ENCODE measurements around the gene CRYGB. TPM values are rescaled to one million over a fixed set of nuclear protein-coding genes. Genes with fewer than 3 reads are reported as not detected.
"Not testable (repeated sequence)": the region's sequence is repeated elsewhere in the genome, so short reads cannot be mapped to it uniquely, and the experiment has no call there.

Gene CRYGB
- total RNA-seq, 4 donors from 2014 or later, result not detected

DNA sequence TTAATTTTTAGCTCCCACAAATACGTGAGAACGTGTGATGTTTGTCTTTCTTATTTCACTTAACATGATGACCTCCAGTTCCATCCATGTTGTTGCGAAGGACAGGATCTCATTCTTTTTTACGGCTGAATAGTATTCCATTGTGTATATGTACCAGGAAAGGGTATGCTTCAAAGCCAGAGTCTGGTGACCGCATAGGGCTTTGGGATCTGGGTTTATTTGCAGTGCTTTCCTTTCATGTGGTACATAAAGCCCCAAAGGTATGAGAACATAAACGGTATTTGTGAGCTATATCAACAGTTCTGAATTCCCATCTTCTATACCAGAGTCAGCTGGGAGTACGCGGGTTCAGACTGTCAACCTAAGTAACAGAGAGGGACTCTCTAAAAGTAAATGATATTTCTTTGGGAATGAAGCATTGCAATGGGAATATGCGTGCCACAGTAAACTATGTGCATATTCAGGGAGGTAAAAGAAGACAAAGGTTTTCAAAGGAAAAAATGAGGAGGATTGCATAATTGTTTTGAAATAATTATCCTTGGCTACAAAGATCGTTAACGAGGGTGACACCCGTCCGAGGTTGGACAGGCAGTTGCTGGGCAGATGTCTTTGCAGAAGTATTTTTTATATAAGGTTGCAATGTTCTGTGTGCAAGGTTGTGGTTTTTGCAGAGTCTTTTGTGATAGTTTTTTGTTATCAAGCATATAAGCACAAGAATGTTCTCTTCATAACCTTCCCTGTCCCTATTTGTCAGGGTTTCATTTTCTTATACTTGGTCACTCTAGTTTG, 46.1 kb downstream of the CRYGB start:
- DNase-seq (ENCODE audit: low spot score in 2 of 2), result no peak
- no peaks in the 10 kb centered on the region for H3K4me1 ChIP-seq
- H3K27ac ChIP-seq, result no peak overlapping the region
- 71% methylated on average over 13 of the region's 13 CpGs for whole genome bisulfite sequencing
- no peak for TF ChIP-seq EP300 (IDR thresholded peaks at IDR 0.05)
- no peaks in the 10 kb centered on the region for H3K27me3 ChIP-seq
- no peak overlapping the region for H3K4me3 ChIP-seq
- no peaks in the 10 kb centered on the region for H3K36me3 ChIP-seq
- no peaks in the 10 kb centered on the region for H3K9me3 ChIP-seq

DNA sequence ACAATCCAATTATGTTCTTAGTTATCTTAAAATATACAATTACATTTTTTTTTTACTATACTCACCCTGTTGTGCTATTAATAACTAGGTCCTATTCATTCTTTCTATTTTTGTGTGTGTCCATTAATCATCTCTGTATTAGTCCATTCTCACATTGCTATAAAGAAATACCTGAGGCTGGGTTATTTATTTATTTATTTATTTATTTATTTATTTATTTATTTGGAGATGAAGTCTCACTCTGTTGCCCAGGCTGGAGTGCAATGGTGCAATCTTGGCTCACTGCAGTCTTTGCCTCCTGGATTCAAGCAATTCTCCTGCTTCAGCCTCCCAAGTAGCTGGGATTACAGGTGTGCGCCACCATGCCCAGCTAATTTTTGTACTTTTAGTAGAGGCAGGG, 47.3 kb downstream of the CRYGB start:
- not testable (repeated sequence) for H3K4me1 ChIP-seq; H3K27me3 ChIP-seq; H3K27ac ChIP-seq; H3K36me3 ChIP-seq; H3K4me3 ChIP-seq; DNase-seq (ENCODE audit: low spot score in 2 of 2); H3K9me3 ChIP-seq
- WGBS, result 100% methylated on average over 1 of the region's 1 CpG

DNA sequence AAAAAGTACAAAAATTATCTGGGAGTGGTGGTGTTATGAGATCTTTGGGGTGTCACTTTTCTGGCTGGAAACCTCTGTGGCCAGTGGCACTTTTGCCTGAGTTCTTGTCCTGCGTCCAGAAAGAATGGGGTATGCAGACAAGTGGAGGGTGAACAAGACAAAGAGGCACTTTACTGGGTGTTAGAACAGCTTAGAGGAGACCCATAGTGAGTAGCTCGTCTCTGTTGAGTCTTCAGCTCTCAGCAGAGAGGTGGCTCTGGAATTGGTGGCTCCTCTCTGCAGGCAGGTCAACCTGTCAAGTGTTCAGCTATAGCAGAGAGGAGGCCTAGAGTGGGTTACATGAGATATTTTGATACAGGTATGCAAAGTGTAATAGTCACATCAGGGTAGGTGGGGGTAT, 47.7 kb downstream of the CRYGB start:
- Histone ChIP-seq H3K36me3 (no peaks in the 10 kb centered on the region), H3K4me3 (no peak overlapping the region), H3K27ac (no peak overlapping the region), H3K27me3 (no peaks in the 10 kb centered on the region), H3K9me3 (no peaks in the 10 kb centered on the region), H3K4me1 (no peaks in the 10 kb centered on the region)
- DNase-seq (ENCODE audit: low spot score in 2 of 2), result no peak
- TF ChIP-seq, protein P1, sequence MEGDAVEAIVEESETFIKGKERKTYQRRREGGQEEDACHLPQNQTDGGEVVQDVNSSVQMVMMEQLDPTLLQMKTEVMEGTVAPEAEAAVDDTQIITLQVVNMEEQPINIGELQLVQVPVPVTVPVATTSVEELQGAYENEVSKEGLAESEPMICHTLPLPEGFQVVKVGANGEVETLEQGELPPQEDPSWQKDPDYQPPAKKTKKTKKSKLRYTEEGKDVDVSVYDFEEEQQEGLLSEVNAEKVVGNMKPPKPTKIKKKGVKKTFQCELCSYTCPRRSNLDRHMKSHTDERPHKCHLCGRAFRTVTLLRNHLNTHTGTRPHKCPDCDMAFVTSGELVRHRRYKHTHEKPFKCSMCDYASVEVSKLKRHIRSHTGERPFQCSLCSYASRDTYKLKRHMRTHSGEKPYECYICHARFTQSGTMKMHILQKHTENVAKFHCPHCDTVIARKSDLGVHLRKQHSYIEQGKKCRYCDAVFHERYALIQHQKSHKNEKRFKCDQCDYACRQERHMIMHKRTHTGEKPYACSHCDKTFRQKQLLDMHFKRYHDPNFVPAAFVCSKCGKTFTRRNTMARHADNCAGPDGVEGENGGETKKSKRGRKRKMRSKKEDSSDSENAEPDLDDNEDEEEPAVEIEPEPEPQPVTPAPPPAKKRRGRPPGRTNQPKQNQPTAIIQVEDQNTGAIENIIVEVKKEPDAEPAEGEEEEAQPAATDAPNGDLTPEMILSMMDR (IDR thresholded peaks at IDR 0.05), result no peak
- TF ChIP-seq POLR2AphosphoS5 (IDR thresholded peaks at IDR 0.05) (no peak), EP300 (IDR thresholded peaks at IDR 0.05) (no peak), POLR2A (IDR thresholded peaks at IDR 0.05) (no peak)
- WGBS, result 78% methylated on average over 2 of the region's 2 CpGs

DNA sequence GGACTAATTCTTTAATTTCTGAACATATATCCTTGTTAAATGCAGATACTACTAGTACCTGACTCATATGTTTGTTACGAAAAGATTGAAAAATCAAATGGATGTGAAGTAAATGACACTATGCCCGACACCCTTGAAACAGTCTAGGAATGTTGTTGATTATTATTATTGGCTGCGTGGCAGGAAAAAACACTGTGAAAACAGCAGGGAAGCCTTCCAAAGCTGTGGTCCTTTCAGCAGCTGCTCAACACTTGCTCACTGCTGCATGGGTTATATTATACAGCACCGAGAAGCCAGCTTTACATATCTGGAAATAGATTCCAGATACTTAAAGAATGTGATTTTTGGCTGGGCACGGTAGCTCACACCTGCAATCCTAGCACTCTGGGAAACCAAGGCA, 48.2 kb downstream of the CRYGB start:
- TF ChIP-seq EP300 (IDR thresholded peaks at IDR 0.05), result no peak
- TF ChIP-seq, protein P1 (IDR thresholded peaks at IDR 0.05), result no peak
- no peak for TF ChIP-seq POLR2AphosphoS5 (IDR thresholded peaks at IDR 0.05)
- TF ChIP-seq POLR2A (IDR thresholded peaks at IDR 0.05), result no peak
- no peaks in the 10 kb centered on the region for H3K4me1 ChIP-seq
- H3K9me3 ChIP-seq, result no peaks in the 10 kb centered on the region
- WGBS, result 63% methylated on average over 5 of the region's 5 CpGs
- H3K27me3 ChIP-seq, result no peaks in the 10 kb centered on the region
- no peak for DNase-seq (ENCODE audit: low spot score in 2 of 2)
- no peak overlapping the region for H3K4me3 ChIP-seq
- no peak overlapping the region for H3K27ac ChIP-seq
- H3K36me3 ChIP-seq, result no peaks in the 10 kb centered on the region

DNA sequence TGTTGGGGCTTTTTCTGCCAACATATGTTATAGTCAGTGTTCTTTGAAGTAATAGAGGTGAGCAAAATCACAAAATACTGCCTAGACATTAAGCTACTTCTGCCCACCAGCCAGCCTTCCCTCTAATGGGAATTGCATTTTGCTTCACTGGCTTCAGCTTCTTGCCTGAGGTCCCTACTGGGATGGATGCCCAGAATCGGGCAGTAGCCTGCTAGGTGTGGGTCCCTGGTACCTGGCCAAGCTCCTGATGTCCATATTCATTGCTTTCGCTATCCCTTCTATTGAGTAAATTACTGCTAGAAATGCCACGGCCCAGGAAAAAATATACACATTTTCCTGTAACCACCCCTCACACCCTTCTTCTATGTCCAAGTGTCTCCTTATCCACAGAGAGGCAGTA, 48.6 kb downstream of the CRYGB start:
- no peak for DNase-seq (ENCODE audit: low spot score in 2 of 2)
- no peak for TF ChIP-seq POLR2A (IDR thresholded peaks at IDR 0.05)
- WGBS, result 59% methylated on average over 3 of the region's 3 CpGs

DNA sequence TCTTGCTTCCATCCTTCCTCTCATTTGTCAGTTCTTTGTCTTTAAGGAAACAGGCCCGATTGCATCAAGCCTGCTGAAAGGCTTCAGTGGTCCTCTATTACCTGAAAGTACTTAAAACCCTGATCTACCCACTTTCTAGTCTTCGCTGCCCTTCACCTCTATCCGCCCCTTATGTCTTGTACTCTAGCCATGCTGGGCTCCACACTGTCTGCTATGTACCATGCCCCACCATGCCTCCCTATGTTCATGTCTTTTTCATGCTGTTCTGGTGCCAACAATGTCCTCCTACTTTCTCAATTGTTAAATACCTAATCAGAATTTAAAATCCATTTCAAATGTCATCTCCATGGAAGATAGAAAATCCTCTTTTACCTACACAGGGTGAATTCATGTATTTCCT, 49.9 kb downstream of the CRYGB start:
- no peak overlapping the region for H3K4me3 ChIP-seq
- no peaks in the 10 kb centered on the region for H3K36me3 ChIP-seq
- H3K27me3 ChIP-seq, result no peaks in the 10 kb centered on the region
- TF ChIP-seq, protein P1 (IDR thresholded peaks at IDR 0.05), result no peak
- TF ChIP-seq POLR2AphosphoS5 (IDR thresholded peaks at IDR 0.05), result no peak
- no peak for TF ChIP-seq POLR2A (IDR thresholded peaks at IDR 0.05)
- no peak for TF ChIP-seq EP300 (IDR thresholded peaks at IDR 0.05)
- no peak for DNase-seq (ENCODE audit: low spot score in 2 of 2)
- 80% methylated on average over 3 of the region's 3 CpGs for WGBS
- no peaks in the 10 kb centered on the region for H3K9me3 ChIP-seq
- no peak overlapping the region for H3K27ac ChIP-seq
- H3K4me1 ChIP-seq, result no peaks in the 10 kb centered on the region

More for the DNA sequence above, 48.6 kb downstream of the CRYGB start:
- Histone ChIP-seq H3K27me3 (no peaks in the 10 kb centered on the region), H3K9me3 (no peaks in the 10 kb centered on the region), H3K4me3 (no peak overlapping the region), H3K4me1 (no peaks in the 10 kb centered on the region), H3K36me3 (no peaks in the 10 kb centered on the region), H3K27ac (no peak overlapping the region)

DNA sequence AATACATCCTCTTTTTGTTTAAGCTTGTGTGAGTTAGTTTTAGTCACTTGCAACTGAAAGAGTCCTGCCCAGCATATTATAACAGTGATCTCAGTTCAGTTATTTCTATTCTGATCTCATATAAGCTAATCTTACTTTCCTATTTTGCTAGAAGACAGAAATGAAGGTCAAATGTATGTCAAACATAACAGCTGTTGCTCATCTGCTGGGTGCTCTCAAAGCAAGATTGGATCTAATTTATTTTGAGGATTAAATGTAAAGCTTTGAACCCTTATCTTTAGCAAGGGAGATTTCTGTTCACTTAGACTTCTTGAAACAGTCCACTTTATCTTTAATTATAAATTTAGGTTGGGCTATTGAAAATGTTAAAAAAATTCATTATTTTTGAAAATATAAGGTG, 52.8 kb downstream of the CRYGB start:
- no peak for DNase-seq (ENCODE audit: low spot score in 2 of 2)
- Histone ChIP-seq H3K4me3 (no peak overlapping the region), H3K27me3 (no peaks in the 10 kb centered on the region), H3K4me1 (no peaks in the 10 kb centered on the region), H3K27ac (no peak overlapping the region), H3K9me3 (no peaks in the 10 kb centered on the region), H3K36me3 (no peaks in the 10 kb centered on the region)
- TF ChIP-seq, protein P1 (IDR thresholded peaks at IDR 0.05), result no peak
- no peak for TF ChIP-seq POLR2AphosphoS5 (IDR thresholded peaks at IDR 0.05)
- TF ChIP-seq EP300 (IDR thresholded peaks at IDR 0.05), result no peak
- TF ChIP-seq POLR2A (IDR thresholded peaks at IDR 0.05), result no peak
